H9 (cell line): ENCODE data around the gene CLIP3. TPM values are rescaled to one million over a fixed set of nuclear protein-coding genes. Genes with fewer than 3 reads are reported as not detected.

Source experiments
- DNase-seq: peaks from one replicate; pipeline ENCODE4 v3.0.0-alpha.2; 2017
- H2AFZ ChIP-seq: one replicate; pipeline ENCODE4 v1.6.1; 2013; ENCODE audit warnings: mild to moderate bottlenecking, low read length, control low read depth, moderate library complexity
- H2AK5ac ChIP-seq: 2 replicates; pipeline ENCODE4 v1.6.1; 2013; ENCODE audit warnings: low read length, control low read depth, mixed read lengths; ENCODE audit not compliant: insufficient read length
- H2BK120ac ChIP-seq: one replicate; pipeline ENCODE4 v1.6.1; 2013; ENCODE audit warnings: low read depth, mild to moderate bottlenecking, low read length, control low read depth, inconsistent platforms; ENCODE audit not compliant: poor library complexity, severe bottlenecking
- H2BK12ac ChIP-seq: 2 replicates; pipeline ENCODE4 v1.6.1; 2013; ENCODE audit warnings: low read length, control low read depth, mixed read lengths, low read depth; ENCODE audit not compliant: insufficient read length
- H2BK15ac ChIP-seq: 2 replicates; pipeline ENCODE4 v1.6.1; 2013; ENCODE audit warnings: low read depth, low read length, control low read depth
- H2BK20ac ChIP-seq: one replicate; pipeline ENCODE4 v1.6.1; 2013; ENCODE audit warnings: low read depth, mild to moderate bottlenecking, low read length, control low read depth, inconsistent platforms; ENCODE audit not compliant: poor library complexity, severe bottlenecking
- H2BK5ac ChIP-seq: 2 replicates; pipeline ENCODE4 v1.6.1; 2013; ENCODE audit warnings: low read length, control low read depth, mixed read lengths; ENCODE audit not compliant: insufficient read length
- H3K14ac ChIP-seq: 2 replicates; pipeline ENCODE4 v1.6.1; 2013; ENCODE audit warnings: low read length, control low read depth; ENCODE audit not compliant: insufficient read depth
- H3K18ac ChIP-seq: 2 replicates; pipeline ENCODE4 v1.6.1; 2013; ENCODE audit warnings: low read depth, mild to moderate bottlenecking, mixed read lengths, low read length, control low read depth; ENCODE audit not compliant: insufficient read length
- H3K23ac ChIP-seq: 2 replicates; pipeline ENCODE4 v1.6.1; 2013; ENCODE audit warnings: low read length, control low read depth, mixed read lengths, low read depth; ENCODE audit not compliant: insufficient read length
- H3K23me2 ChIP-seq: 2 replicates; pipeline ENCODE4 v1.6.1; 2013; ENCODE audit warnings: low read depth, mild to moderate bottlenecking, mixed read lengths, low read length, control low read depth; ENCODE audit not compliant: insufficient read length, poor library complexity, severe bottlenecking
- H3K27ac ChIP-seq: 2 replicates; pipeline ENCODE4 v1.5.1; 2013; ENCODE audit warnings: low read length, control low read depth, mixed read lengths, low read depth; ENCODE audit not compliant: insufficient read length
- H3K27me3 ChIP-seq: 2 replicates; pipeline ENCODE4 v1.6.1; 2013; ENCODE audit warnings: low read length, control low read depth, inconsistent platforms; ENCODE audit not compliant: insufficient read depth
- H3K4ac ChIP-seq: 2 replicates; pipeline ENCODE4 v1.6.1; 2013; ENCODE audit warnings: low read depth, mild to moderate bottlenecking, control low read depth, inconsistent platforms, low read length, moderate library complexity
- H3K4me1 ChIP-seq: 2 replicates; pipeline ENCODE4 v1.6.1; 2013; ENCODE audit warnings: low read length, control low read depth, inconsistent platforms; ENCODE audit not compliant: insufficient read depth
- H3K4me2 ChIP-seq: 2 replicates; pipeline ENCODE4 v1.6.1; 2013; ENCODE audit warnings: low read length, control low read depth, mixed read lengths; ENCODE audit not compliant: insufficient read length, insufficient read depth
- H3K56ac ChIP-seq: 2 replicates; pipeline ENCODE4 v1.6.1; 2013; ENCODE audit warnings: low read depth, mild to moderate bottlenecking, mixed read lengths, low read length, control low read depth; ENCODE audit not compliant: insufficient read length
- H3K79me1 ChIP-seq: 2 replicates; pipeline ENCODE4 v1.6.1; 2013; ENCODE audit warnings: low read depth, mild to moderate bottlenecking, moderate library complexity, low read length, control low read depth, inconsistent platforms; ENCODE audit not compliant: insufficient read depth, poor library complexity, severe bottlenecking
- H3K79me2 ChIP-seq: 2 replicates; pipeline ENCODE4 v1.6.1; 2013; ENCODE audit warnings: low read length, control low read depth, inconsistent platforms; ENCODE audit not compliant: insufficient read depth
- H3K9ac ChIP-seq: 2 replicates; pipeline ENCODE4 v1.6.1; 2013; ENCODE audit warnings: low read length, control low read depth, mixed read lengths; ENCODE audit not compliant: insufficient read length; ENCODE audit errors: extremely low read depth
- H3K9me3 ChIP-seq: one replicate; pipeline ENCODE4 v1.6.1; 2013; ENCODE audit warnings: low read depth, low read length, inconsistent platforms; ENCODE audit not compliant: control insufficient read depth
- H3T11ph ChIP-seq: one replicate; pipeline ENCODE4 v1.6.1; 2013; ENCODE audit warnings: mild to moderate bottlenecking, low read length, control low read depth, inconsistent platforms
- H4K20me1 ChIP-seq: one replicate; pipeline ENCODE4 v1.6.1; 2013; ENCODE audit not compliant: control insufficient read depth, insufficient read length, insufficient read depth
- H4K5ac ChIP-seq: 2 replicates; pipeline ENCODE4 v1.6.1; 2013; ENCODE audit warnings: low read depth, mild to moderate bottlenecking, mixed read lengths, low read length, control low read depth; ENCODE audit not compliant: insufficient read length
- H4K8ac ChIP-seq: replicated peaks from 2 replicates; pipeline ENCODE4 v1.6.1; 2013; ENCODE audit warnings: low read length, control low read depth, mixed read lengths, low read depth; ENCODE audit not compliant: insufficient read length
- H4K91ac ChIP-seq: 2 replicates; pipeline ENCODE4 v1.6.1; 2013; ENCODE audit warnings: low read depth, mild to moderate bottlenecking, moderate library complexity, mixed read lengths, low read length, control low read depth; ENCODE audit not compliant: insufficient read length
- H3K27ac Mint-ChIP-seq, 3 experiments: 2 replicates in 2 of 3; 3 replicates in 1 of 3; pipeline ENCODE4 v1.8.0; 2020 to 2021; ENCODE audit warnings: mixed read lengths in 3 of 3, mild to moderate bottlenecking in 1 of 3, moderate library complexity in 1 of 3
- H3K27me3 Mint-ChIP-seq: 2 replicates; pipeline ENCODE4 v1.8.0; 2021; ENCODE audit warnings: low read depth, mild to moderate bottlenecking, moderate library complexity, mixed read lengths
- H3K36me3 Mint-ChIP-seq, 3 experiments: 2 replicates in 2 of 3; 3 replicates in 1 of 3; pipeline ENCODE4 v1.8.0; 2020 to 2021; ENCODE audit warnings: low read depth in 3 of 3, mixed read lengths in 3 of 3; ENCODE audit not compliant: insufficient read depth in 1 of 3
- H3K4me1 Mint-ChIP-seq, 2 experiments: 2 replicates each; pipeline ENCODE4 v1.8.0; 2020; ENCODE audit warnings: mixed read lengths in 2 of 2
- H3K4me3 Mint-ChIP-seq, 2 experiments: 2 replicates in 1 of 2; 3 replicates in 1 of 2; pipeline ENCODE4 v1.8.0; 2020 to 2021; ENCODE audit warnings: mild to moderate bottlenecking in 2 of 2, mixed read lengths in 2 of 2, moderate library complexity in 1 of 2
- H3K9me3 Mint-ChIP-seq, 2 experiments: 2 replicates in 1 of 2; 3 replicates in 1 of 2; pipeline ENCODE4 v1.8.0; 2020; ENCODE audit warnings: mild to moderate bottlenecking in 2 of 2, mixed read lengths in 2 of 2, moderate library complexity in 1 of 2
- CTCF ChIP-seq: fragments of 200-600 bp; sonication (generic); conservative IDR thresholded peaks from 3 replicates; pipeline ENCODE4 v1.8.0; 2021; ENCODE audit warnings: antibody characterized with exemption, mild to moderate bottlenecking
- WGBS: extraction: QIAGEN DNeasy Blood & Tissue Kit; methylation state at CpG from one replicate; pipeline ENCODE4 v1.1.7; 2013; ENCODE audit warnings: missing lambda C conversion rate, low lambda C conversion rate, mixed read lengths; ENCODE audit not compliant: insufficient read length; ENCODE audit errors: extremely low coverage; 5-methylcytosine and 5-hydroxymethylcytosine counted together
- total RNA-seq: library from RNA; stranded (reverse); gene quantifications from 2 replicates; pipeline ENCODE4 v1.2.1, GENCODE V29; 2021

Gene CLIP3
- total RNA-seq, 1 experiment from 2014 or later = 19.7 TPM

DNA sequence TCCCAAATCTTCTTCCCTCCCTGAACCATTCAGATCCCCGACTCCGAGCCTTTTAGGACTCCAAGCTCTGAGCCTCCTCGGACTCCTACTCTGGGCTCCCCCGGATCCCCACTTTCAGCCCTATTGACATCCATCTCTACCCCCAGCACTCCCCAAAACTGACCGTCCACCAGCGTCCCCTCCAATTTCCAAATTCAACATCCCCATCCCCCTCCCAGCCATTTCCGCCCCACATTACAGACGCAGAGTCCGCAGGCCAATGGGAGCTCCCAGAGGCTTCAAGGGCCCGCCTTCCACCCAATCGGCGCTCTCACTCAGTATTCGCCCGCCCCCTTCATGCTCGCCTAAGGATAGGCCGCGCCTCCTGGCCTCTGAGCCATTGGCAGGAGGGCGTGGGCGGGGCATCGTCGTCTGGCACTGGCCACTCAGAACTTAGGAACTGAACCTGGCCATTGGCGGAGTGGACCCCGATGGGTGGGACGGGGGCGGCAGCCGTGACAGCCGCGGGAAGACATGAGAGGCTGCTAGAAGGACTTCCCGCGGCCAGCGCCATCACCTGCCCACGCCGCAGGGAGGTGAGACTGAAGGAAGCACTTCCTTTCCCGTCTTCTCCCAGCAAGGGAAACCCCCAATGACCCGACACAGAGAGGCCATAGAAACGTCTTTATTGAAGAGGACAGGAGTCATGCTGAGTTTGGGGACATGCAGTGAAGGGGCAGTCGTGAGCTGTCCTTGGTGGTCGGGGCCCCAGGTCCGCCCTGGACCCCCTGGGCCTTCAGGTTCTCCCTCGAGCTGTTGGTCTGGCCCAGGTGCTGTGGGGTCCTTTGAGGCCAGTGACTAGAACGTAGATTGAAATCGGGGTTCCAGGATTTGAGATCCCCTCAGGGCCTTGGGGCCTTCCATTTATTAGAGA, 18.4 kb downstream of the CLIP3 start, which contains the start of gene ALKBH6:
Gene ALKBH6, minus strand, starts transcription at position 202 of the 913 bp plus-strand sequence. CDS start 816 bp downstream, outside the sequence.
- Histone ChIP-seq H4K5ac (no peak within 1 kb of the TSS), H3K79me2 (no peaks in the 10 kb centered on the region), H3K27me3 (no peaks in the 10 kb centered on the region), H4K20me1 (no peaks in the 10 kb centered on the region), H3K4ac (no peak within 1 kb of the TSS), H3K56ac (no peak within 1 kb of the TSS), H3K79me1 (peaks cover 2% of the 10 kb centered on the region), H3T11ph (no peak within 1 kb of the TSS), H3K14ac (no peak within 1 kb of the TSS), H3K23ac (no peak within 1 kb of the TSS), H3K27ac (no peak within 1 kb of the TSS), H3K23me2 (peaks cover 15% of the 10 kb centered on the region), H2BK12ac (no peak within 1 kb of the TSS), H2BK120ac (no peak within 1 kb of the TSS), H2AFZ (no peak within 1 kb of the TSS), H3K4me2 (peak within 1 kb of the TSS; percentile 98), H4K91ac (no peak within 1 kb of the TSS), H2BK15ac (no peak within 1 kb of the TSS), H2AK5ac (no peak within 1 kb of the TSS), H2BK5ac (no peak within 1 kb of the TSS), H3K9ac (peak within 1 kb of the TSS; percentile 66), H3K18ac (no peak within 1 kb of the TSS), H2BK20ac (no peak within 1 kb of the TSS), H3K9me3 (no peaks in the 10 kb centered on the region), H3K4me1 (no peaks in the 10 kb centered on the region), H4K8ac (no peak within 1 kb of the TSS)
- H3K9me3 Mint-ChIP-seq = no peaks in the 10 kb centered on the region; a peak in 1 of 5 replicates
- H3K27ac Mint-ChIP-seq = peak within 1 kb of the TSS; percentile 81 to 96 (median 83); a peak in 6 of 7 replicates
- H3K36me3 Mint-ChIP-seq = peaks cover 3 to 36% (median 18%) of the 10 kb centered on the region in 3 experiments; a peak in 6 of 7 replicates
- peak within 1 kb of the TSS; percentile 97 to 98 for H3K4me3 Mint-ChIP-seq
- H3K4me1 Mint-ChIP-seq = peaks cover 30% of the 10 kb centered on the region in 2 experiments
- DNase-seq = peak; percentile 99
- H3K27me3 Mint-ChIP-seq = peaks cover 1% of the 10 kb centered on the region
- no peak for TF ChIP-seq CTCF
- no CpG with 5 or more reads among the region's 42 CpGs for WGBS
